ENCODE measurements around the gene USF1.
A peak's percentile ranks its signal among the peaks of the same experiment; 100 is the strongest.

USF1 gene

GRCh38 chr1:161051219-161051618 lies 5.4 kb upstream of the USF1 start:
- WGBS, 2 experiments = 92 to 93% methylated on average over 10 of the region's 10 CpGs
- Histone ChIP-seq H3K9me3 (ENCODE audit: control insufficient read depth, low read length) (no peaks in the 10 kb centered on the region), H3K27ac (ENCODE audit: insufficient read depth, low read depth, low read length, poor library complexity, severe bottlenecking) (no peak overlapping the region), H3K4me1 (ENCODE audit: control insufficient read depth, insufficient read depth, low read length) (no peaks in the 10 kb centered on the region), H3K4me3 (ENCODE audit: insufficient read depth, low read depth, low read length) (no peak overlapping the region), H3K36me3 (ENCODE audit: control insufficient read depth, insufficient read depth, low read length) (no peaks in the 10 kb centered on the region), H3K27me3 (ENCODE audit: control insufficient read depth, insufficient read depth, low read length, poor library complexity, severe bottlenecking) (peaks cover 13% of the 10 kb centered on the region)

- Histone ChIP-seq H3K4me3 (ENCODE audit: insufficient read depth, low read depth, low read length) (no peak overlapping the region), H3K36me3 (ENCODE audit: control insufficient read depth, insufficient read depth, low read length) (no peaks in the 10 kb centered on the region), H3K27me3 (ENCODE audit: control insufficient read depth, insufficient read depth, low read length, poor library complexity, severe bottlenecking) (peaks cover 13% of the 10 kb centered on the region), H3K27ac (ENCODE audit: insufficient read depth, low read depth, low read length, poor library complexity, severe bottlenecking) (no peak overlapping the region), H3K9me3 (ENCODE audit: control insufficient read depth, low read length) (no peaks in the 10 kb centered on the region), H3K4me1 (ENCODE audit: control insufficient read depth, insufficient read depth, low read length) (peaks cover 4% of the 10 kb centered on the region)
- 91 to 92% methylated on average over 5 of the region's 5 CpGs for WGBS, 2 experiments
These were observed 3.4 kb upstream of the USF1 start for GRCh38 chr1:161048949-161049722.

- 95 to 96% methylated on average over 18 of the region's 18 CpGs for WGBS, 2 experiments
- Histone ChIP-seq H3K9me3 (ENCODE audit: control insufficient read depth, low read length) (no peaks in the 10 kb centered on the region), H3K4me3 (ENCODE audit: insufficient read depth, low read depth, low read length) (no peak overlapping the region), H3K27ac (ENCODE audit: insufficient read depth, low read depth, low read length, poor library complexity, severe bottlenecking) (no peak overlapping the region), H3K27me3 (ENCODE audit: control insufficient read depth, insufficient read depth, low read length, poor library complexity, severe bottlenecking) (peaks cover 13% of the 10 kb centered on the region), H3K4me1 (ENCODE audit: control insufficient read depth, insufficient read depth, low read length) (peaks cover 6% of the 10 kb centered on the region), H3K36me3 (ENCODE audit: control insufficient read depth, insufficient read depth, low read length) (peaks cover 5% of the 10 kb centered on the region)
These were observed 2.0 kb upstream of the USF1 start for GRCh38 chr1:161047436-161048420.

GRCh38 chr1:161046605-161047228 lies 940 bp upstream of the USF1 start:
- peaks cover 13% of the 10 kb centered on the region for H3K27me3 ChIP-seq (ENCODE audit: control insufficient read depth, insufficient read depth, low read length, poor library complexity, severe bottlenecking)
- WGBS, 2 experiments = 81 to 88% methylated on average over 2 of the region's 2 CpGs
- no peaks in the 10 kb centered on the region for H3K9me3 ChIP-seq (ENCODE audit: control insufficient read depth, low read length)
- H3K36me3 ChIP-seq (ENCODE audit: control insufficient read depth, insufficient read depth, low read length) = peaks cover 7% of the 10 kb centered on the region
- peaks cover 6% of the 10 kb centered on the region for H3K4me1 ChIP-seq (ENCODE audit: control insufficient read depth, insufficient read depth, low read length)
- peak overlapping the region; percentile 64 for H3K4me3 ChIP-seq (ENCODE audit: insufficient read depth, low read depth, low read length)
- no peak overlapping the region for H3K27ac ChIP-seq (ENCODE audit: insufficient read depth, low read depth, low read length, poor library complexity, severe bottlenecking)

- H3K27ac ChIP-seq (ENCODE audit: insufficient read depth, low read depth, low read length, poor library complexity, severe bottlenecking) = peak overlapping the region; percentile 96
- H3K4me1 ChIP-seq (ENCODE audit: control insufficient read depth, insufficient read depth, low read length) = peaks cover 6% of the 10 kb centered on the region
- no peaks in the 10 kb centered on the region for H3K9me3 ChIP-seq (ENCODE audit: control insufficient read depth, low read length)
- H3K27me3 ChIP-seq (ENCODE audit: control insufficient read depth, insufficient read depth, low read length, poor library complexity, severe bottlenecking) = peaks cover 13% of the 10 kb centered on the region
- peak overlapping the region; percentile 64 for H3K4me3 ChIP-seq (ENCODE audit: insufficient read depth, low read depth, low read length)
- WGBS, 2 experiments = 2% methylated on average over 48 of the region's 48 CpGs
- peaks cover 14% of the 10 kb centered on the region for H3K36me3 ChIP-seq (ENCODE audit: control insufficient read depth, insufficient read depth, low read length)
These were observed 655 bp downstream of the USF1 start for GRCh38 chr1:161044908-161045735.

- Histone ChIP-seq H3K9me3 (ENCODE audit: control insufficient read depth, low read length) (no peaks in the 10 kb centered on the region), H3K4me1 (ENCODE audit: control insufficient read depth, insufficient read depth, low read length) (peaks cover 6% of the 10 kb centered on the region), H3K27me3 (ENCODE audit: control insufficient read depth, insufficient read depth, low read length, poor library complexity, severe bottlenecking) (peaks cover 13% of the 10 kb centered on the region), H3K36me3 (ENCODE audit: control insufficient read depth, insufficient read depth, low read length) (peaks cover 20% of the 10 kb centered on the region), H3K27ac (ENCODE audit: insufficient read depth, low read depth, low read length, poor library complexity, severe bottlenecking) (peak overlapping the region; percentile 96), H3K4me3 (ENCODE audit: insufficient read depth, low read depth, low read length) (peak overlapping the region; percentile 64)
These were observed 1.3 kb downstream of the USF1 start for GRCh38 chr1:161044535-161044907.

GRCh38 chr1:161039546-161039945 lies 6.2 kb downstream of the USF1 start:
- 92 to 97% methylated on average over 5 of the region's 5 CpGs for WGBS, 2 experiments
- no peak overlapping the region for H3K27ac ChIP-seq (ENCODE audit: insufficient read depth, low read depth, low read length, poor library complexity, severe bottlenecking)
- H3K27me3 ChIP-seq (ENCODE audit: control insufficient read depth, insufficient read depth, low read length, poor library complexity, severe bottlenecking) = no peaks in the 10 kb centered on the region
- H3K4me1 ChIP-seq (ENCODE audit: control insufficient read depth, insufficient read depth, low read length) = peaks cover 6% of the 10 kb centered on the region
- peaks cover 22% of the 10 kb centered on the region for H3K36me3 ChIP-seq (ENCODE audit: control insufficient read depth, insufficient read depth, low read length)
- H3K4me3 ChIP-seq (ENCODE audit: insufficient read depth, low read depth, low read length) = no peak overlapping the region
- no peaks in the 10 kb centered on the region for H3K9me3 ChIP-seq (ENCODE audit: control insufficient read depth, low read length)

GRCh38 chr1:161039154-161039545 lies 6.6 kb downstream of the USF1 start:
- H3K9me3 ChIP-seq (ENCODE audit: control insufficient read depth, low read length) = no peaks in the 10 kb centered on the region
- H3K27me3 ChIP-seq (ENCODE audit: control insufficient read depth, insufficient read depth, low read length, poor library complexity, severe bottlenecking) = no peaks in the 10 kb centered on the region
- WGBS, 2 experiments = 10 to 19% methylated on average over 2 of the region's 3 CpGs
- peak overlapping the region; percentile 84 for H3K4me3 ChIP-seq (ENCODE audit: insufficient read depth, low read depth, low read length)
- peaks cover 22% of the 10 kb centered on the region for H3K36me3 ChIP-seq (ENCODE audit: control insufficient read depth, insufficient read depth, low read length)
- H3K4me1 ChIP-seq (ENCODE audit: control insufficient read depth, insufficient read depth, low read length) = peaks cover 2% of the 10 kb centered on the region
- no peak overlapping the region for H3K27ac ChIP-seq (ENCODE audit: insufficient read depth, low read depth, low read length, poor library complexity, severe bottlenecking)

GRCh38 chr1:161038523-161039153 lies 7.1 kb downstream of the USF1 start, which contains the start of gene TSTD1:
TSS of gene TSTD1 (minus strand) at chr1:161038964. CDS start at chr1:161038889, 75 bp downstream.
- H3K4me3 ChIP-seq (ENCODE audit: insufficient read depth, low read depth, low read length) = peak within 1 kb of the TSS; percentile 84
- 2 to 3% methylated on average over 54 of the region's 54 CpGs for WGBS, 2 experiments

More at GRCh38 chr1:161038523-161039153, 7.1 kb downstream of the USF1 start, which contains the start of gene TSTD1:
- Histone ChIP-seq H3K27me3 (ENCODE audit: control insufficient read depth, insufficient read depth, low read length, poor library complexity, severe bottlenecking) (no peaks in the 10 kb centered on the region), H3K9me3 (ENCODE audit: control insufficient read depth, low read length) (no peaks in the 10 kb centered on the region), H3K4me1 (ENCODE audit: control insufficient read depth, insufficient read depth, low read length) (no peaks in the 10 kb centered on the region), H3K36me3 (ENCODE audit: control insufficient read depth, insufficient read depth, low read length) (peaks cover 22% of the 10 kb centered on the region), H3K27ac (ENCODE audit: insufficient read depth, low read depth, low read length, poor library complexity, severe bottlenecking) (no peak within 1 kb of the TSS)
